ENCODE data around the gene COG2. TPM values are rescaled to one million over a fixed set of nuclear protein-coding genes. Genes with fewer than 3 reads are reported as not detected.

The COG2 gene
- total RNA-seq, 1 donor from 2014 or later: 25.9 TPM

- Histone ChIP-seq H3K4me1 (ENCODE audit: insufficient read depth, low read length) (no peaks in the 10 kb centered on the region), H3K36me3 (ENCODE audit: insufficient read depth, low read length) (no peaks in the 10 kb centered on the region), H3K79me2 (ENCODE audit: insufficient read depth, low read length) (no peaks in the 10 kb centered on the region), H3K4me3 (ENCODE audit: insufficient read depth, low read depth, low read length) (no peak overlapping the region), H3K27me3 (ENCODE audit: insufficient read depth, low read length) (no peaks in the 10 kb centered on the region), H4K20me1 (ENCODE audit: insufficient read depth, low read length) (no peaks in the 10 kb centered on the region), H3K9me3 (ENCODE audit: insufficient read depth, low read depth, low read length) (no peaks in the 10 kb centered on the region), H2AFZ (ENCODE audit: low read depth, low read length) (no peak overlapping the region), H3K9ac (ENCODE audit: low read length) (no peak overlapping the region), H3K27ac (ENCODE audit: low read depth, low read length) (no peak overlapping the region), H3K4me2 (ENCODE audit: low read length) (no peak overlapping the region)
- H3K9me3 Mint-ChIP-seq (ENCODE audit: unreplicated experiment): peaks cover 6% of the 10 kb centered on the region
- no peak overlapping the region for H3K4me3 Mint-ChIP-seq (ENCODE audit: unreplicated experiment)
- TF ChIP-seq, protein P1, sequence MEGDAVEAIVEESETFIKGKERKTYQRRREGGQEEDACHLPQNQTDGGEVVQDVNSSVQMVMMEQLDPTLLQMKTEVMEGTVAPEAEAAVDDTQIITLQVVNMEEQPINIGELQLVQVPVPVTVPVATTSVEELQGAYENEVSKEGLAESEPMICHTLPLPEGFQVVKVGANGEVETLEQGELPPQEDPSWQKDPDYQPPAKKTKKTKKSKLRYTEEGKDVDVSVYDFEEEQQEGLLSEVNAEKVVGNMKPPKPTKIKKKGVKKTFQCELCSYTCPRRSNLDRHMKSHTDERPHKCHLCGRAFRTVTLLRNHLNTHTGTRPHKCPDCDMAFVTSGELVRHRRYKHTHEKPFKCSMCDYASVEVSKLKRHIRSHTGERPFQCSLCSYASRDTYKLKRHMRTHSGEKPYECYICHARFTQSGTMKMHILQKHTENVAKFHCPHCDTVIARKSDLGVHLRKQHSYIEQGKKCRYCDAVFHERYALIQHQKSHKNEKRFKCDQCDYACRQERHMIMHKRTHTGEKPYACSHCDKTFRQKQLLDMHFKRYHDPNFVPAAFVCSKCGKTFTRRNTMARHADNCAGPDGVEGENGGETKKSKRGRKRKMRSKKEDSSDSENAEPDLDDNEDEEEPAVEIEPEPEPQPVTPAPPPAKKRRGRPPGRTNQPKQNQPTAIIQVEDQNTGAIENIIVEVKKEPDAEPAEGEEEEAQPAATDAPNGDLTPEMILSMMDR (IDR thresholded peaks at IDR 0.05; ENCODE audit: insufficient read depth, low read depth, low read length): no peak
- TF ChIP-seq EZH2 (IDR thresholded peaks at IDR 0.05; ENCODE audit: insufficient read depth, low read length): no peak
- no peak for FAIRE-seq
- H3K27ac Mint-ChIP-seq (ENCODE audit: unreplicated experiment): no peak overlapping the region
- peaks cover 8% of the 10 kb centered on the region for H3K4me1 Mint-ChIP-seq (ENCODE audit: low read depth, unreplicated experiment)
- H3K36me3 Mint-ChIP-seq (ENCODE audit: low read depth, unreplicated experiment): no peaks in the 10 kb centered on the region
- DNase-seq (ENCODE audit: low read depth): no peak
- H3K27me3 Mint-ChIP-seq (ENCODE audit: low read depth, unreplicated experiment): peaks cover 2% of the 10 kb centered on the region
Measured at GRCh38 chr1:230618537-230618936, 23.7 kb upstream of the COG2 start.

GRCh38 chr1:230620649-230621323 lies 21.5 kb upstream of the COG2 start:
- H3K4me1 Mint-ChIP-seq (ENCODE audit: low read depth, unreplicated experiment): peaks cover 8% of the 10 kb centered on the region
- H3K27ac Mint-ChIP-seq (ENCODE audit: unreplicated experiment): no peak overlapping the region

More at GRCh38 chr1:230620649-230621323, 21.5 kb upstream of the COG2 start:
- TF ChIP-seq, protein P1 (IDR thresholded peaks at IDR 0.05; ENCODE audit: insufficient read depth, low read depth, low read length): no peak
- no peak for TF ChIP-seq EZH2 (IDR thresholded peaks at IDR 0.05; ENCODE audit: insufficient read depth, low read length)
- Histone ChIP-seq H3K9me3 (ENCODE audit: insufficient read depth, low read depth, low read length) (no peaks in the 10 kb centered on the region), H3K27me3 (ENCODE audit: insufficient read depth, low read length) (no peaks in the 10 kb centered on the region), H4K20me1 (ENCODE audit: insufficient read depth, low read length) (no peaks in the 10 kb centered on the region), H3K79me2 (ENCODE audit: insufficient read depth, low read length) (no peaks in the 10 kb centered on the region), H2AFZ (ENCODE audit: low read depth, low read length) (no peak overlapping the region), H3K4me1 (ENCODE audit: insufficient read depth, low read length) (no peaks in the 10 kb centered on the region), H3K4me3 (ENCODE audit: insufficient read depth, low read depth, low read length) (no peak overlapping the region), H3K36me3 (ENCODE audit: insufficient read depth, low read length) (no peaks in the 10 kb centered on the region), H3K9ac (ENCODE audit: low read length) (no peak overlapping the region), H3K27ac (ENCODE audit: low read depth, low read length) (no peak overlapping the region), H3K4me2 (ENCODE audit: low read length) (no peak overlapping the region)
- Mint-ChIP-seq H3K9me3 (ENCODE audit: unreplicated experiment) (peaks cover 6% of the 10 kb centered on the region), H3K27me3 (ENCODE audit: low read depth, unreplicated experiment) (peaks cover 2% of the 10 kb centered on the region), H3K4me3 (ENCODE audit: unreplicated experiment) (no peak overlapping the region), H3K36me3 (ENCODE audit: low read depth, unreplicated experiment) (peaks cover 2% of the 10 kb centered on the region)
- DNase-seq (ENCODE audit: low read depth) (no peak), FAIRE-seq (no peak)

All from astrocyte (in vitro differentiated cells and primary cell).